RPMI8226 (cell line): ENCODE measurements around the gene SLC16A6.
"Not testable (repeated sequence)": the region's sequence is repeated elsewhere in the genome, so short reads cannot be mapped to it uniquely, and the experiment has no call there.

Experiments
- DNase-seq: peaks from one replicate; pipeline ENCODE4 v3.0.0-alpha.2; 2015

The SLC16A6 gene, protein sequence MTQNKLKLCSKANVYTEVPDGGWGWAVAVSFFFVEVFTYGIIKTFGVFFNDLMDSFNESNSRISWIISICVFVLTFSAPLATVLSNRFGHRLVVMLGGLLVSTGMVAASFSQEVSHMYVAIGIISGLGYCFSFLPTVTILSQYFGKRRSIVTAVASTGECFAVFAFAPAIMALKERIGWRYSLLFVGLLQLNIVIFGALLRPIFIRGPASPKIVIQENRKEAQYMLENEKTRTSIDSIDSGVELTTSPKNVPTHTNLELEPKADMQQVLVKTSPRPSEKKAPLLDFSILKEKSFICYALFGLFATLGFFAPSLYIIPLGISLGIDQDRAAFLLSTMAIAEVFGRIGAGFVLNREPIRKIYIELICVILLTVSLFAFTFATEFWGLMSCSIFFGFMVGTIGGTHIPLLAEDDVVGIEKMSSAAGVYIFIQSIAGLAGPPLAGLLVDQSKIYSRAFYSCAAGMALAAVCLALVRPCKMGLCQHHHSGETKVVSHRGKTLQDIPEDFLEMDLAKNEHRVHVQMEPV

GRCh38 chr17:68290955-68291835, at the start of gene SLC16A6, which contains the start of gene ARSG:
SLC16A6 (minus strand) TSS chr17:68291127; CDS start chr17:68278320, 12,807 bp downstream.
ARSG (plus strand) TSS chr17:68291495; CDS start chr17:68307494, 15,999 bp downstream.
- peak; percentile 90 for DNase-seq

DNA sequence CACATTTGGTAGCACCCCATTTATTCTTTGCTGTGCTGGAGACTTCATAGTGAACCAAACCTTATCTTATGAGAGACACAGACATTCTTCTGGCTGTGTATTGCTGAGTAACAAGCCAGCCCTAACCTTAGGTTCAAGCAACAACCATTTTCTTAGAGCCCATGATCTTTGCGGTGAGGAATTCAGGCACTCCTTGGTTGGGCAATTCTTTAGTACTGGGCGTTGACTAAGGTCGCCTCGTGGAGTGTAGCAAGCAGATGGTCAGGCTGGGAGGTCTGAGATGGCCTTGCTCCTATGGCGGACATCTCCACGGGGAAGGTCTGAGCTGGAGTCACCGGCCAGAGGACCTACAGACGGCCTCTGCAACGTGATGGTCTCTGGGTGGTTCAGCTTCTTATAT, 43.5 kb upstream of the SLC16A6 start:
- no peak for DNase-seq

DNA sequence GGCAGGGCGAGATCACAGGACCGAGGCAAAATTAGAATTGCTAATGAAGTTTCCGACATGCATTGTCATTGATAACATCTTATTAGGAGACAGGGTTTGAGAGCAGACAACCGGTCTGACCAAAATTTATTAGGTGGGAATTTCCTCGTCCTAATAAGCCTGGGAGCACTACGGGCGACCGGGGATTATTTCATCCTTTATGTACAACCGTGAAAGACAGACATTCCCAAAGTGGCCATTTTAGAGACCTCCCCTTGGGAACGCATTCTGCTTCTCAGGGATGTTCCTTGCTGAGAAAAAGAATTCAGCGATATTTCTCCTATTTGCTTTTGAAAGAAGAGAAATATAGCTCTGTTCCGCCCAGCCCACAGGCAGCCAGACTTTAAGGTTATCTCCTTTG, 41.0 kb upstream of the SLC16A6 start:
- DNase-seq: not testable (repeated sequence)

GRCh38 chr17:68329331-68329730, 38.4 kb upstream of the SLC16A6 start:
- no peak for DNase-seq

DNA sequence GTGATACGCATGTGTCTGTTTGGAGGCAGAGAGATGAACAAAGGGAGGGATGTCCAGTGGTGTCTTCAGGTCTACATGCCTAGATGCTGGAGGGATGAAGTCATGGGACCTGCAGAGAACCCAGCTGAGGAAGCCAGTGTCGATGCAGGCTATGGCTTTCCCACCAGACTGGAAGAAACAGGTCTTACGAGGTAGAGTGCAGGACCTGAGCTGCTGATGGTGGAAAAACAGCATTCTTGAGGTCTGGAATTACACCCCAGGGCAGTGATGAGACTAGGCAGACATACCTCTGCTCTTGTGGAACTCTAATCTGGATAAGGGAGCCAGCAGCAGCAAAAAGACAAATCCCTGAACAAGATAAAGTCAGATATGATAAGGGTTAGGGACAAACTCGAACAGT, 37.7 kb upstream of the SLC16A6 start:
- DNase-seq: no peak

GRCh38 chr17:68327823-68328557, 37.1 kb upstream of the SLC16A6 start:
- DNase-seq: no peak

GRCh38 chr17:68326681-68327080, 35.8 kb upstream of the SLC16A6 start:
- DNase-seq: no peak

GRCh38 chr17:68325961-68326360, 35.0 kb upstream of the SLC16A6 start:
- DNase-seq: no peak

GRCh38 chr17:68324654-68325336, 33.9 kb upstream of the SLC16A6 start:
- no peak for DNase-seq

- DNase-seq: no peak
Observed at GRCh38 chr17:68324114-68324513, 33.2 kb upstream of the SLC16A6 start.

GRCh38 chr17:68322630-68323029, 31.7 kb upstream of the SLC16A6 start:
- DNase-seq: no peak

DNA sequence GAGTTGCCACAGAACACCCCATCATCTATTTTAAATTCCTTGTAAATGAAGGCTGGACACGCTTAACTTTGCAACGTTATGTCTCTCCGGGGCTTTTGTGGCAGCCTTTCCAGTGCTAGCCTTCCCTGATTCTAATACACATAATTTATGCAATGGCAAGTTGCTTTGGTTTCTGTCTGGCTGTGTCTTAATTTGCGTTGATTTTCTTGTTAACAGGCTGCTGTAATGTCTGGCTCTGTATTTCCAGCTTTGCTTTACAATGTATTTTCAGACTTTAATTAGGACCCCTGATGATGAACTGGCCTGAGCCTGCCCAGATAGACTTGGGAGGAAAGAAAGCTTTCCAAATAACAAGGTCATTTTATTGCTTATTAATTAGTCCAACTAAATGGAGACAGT, 30.6 kb upstream of the SLC16A6 start:
- no peak for DNase-seq

DNA sequence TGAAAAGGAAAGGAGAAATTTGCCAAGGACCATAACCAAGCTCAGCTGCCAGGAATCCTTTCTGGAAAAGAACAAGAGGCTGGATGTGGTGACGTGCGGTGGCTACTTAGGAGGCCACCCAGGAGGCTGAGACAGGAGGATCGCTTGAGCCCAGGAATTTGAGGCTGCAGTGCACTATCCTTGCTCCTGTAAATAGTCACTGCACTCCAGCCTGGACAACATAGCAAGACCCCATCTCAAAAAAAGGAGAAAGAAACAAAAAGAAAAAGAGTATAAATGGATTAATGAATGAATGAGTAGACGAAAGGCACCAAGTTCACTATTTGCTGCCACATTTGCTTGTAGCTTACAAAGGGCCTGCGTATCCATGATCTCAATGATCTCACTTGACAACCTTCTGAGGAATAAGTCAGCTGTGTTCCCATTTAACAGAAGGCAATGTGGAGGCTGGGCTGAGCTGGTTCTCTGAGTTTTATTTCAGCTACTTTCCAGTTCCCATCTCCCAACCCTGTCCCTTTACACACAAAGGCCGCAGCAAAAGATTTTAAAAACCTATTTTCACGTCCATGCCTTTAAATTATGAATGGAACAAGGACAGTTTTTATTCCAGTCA, 30.1 kb upstream of the SLC16A6 start:
- no peak for DNase-seq

- DNase-seq: no peak
Observed at GRCh38 chr17:68320311-68320865, 29.5 kb upstream of the SLC16A6 start.

DNA sequence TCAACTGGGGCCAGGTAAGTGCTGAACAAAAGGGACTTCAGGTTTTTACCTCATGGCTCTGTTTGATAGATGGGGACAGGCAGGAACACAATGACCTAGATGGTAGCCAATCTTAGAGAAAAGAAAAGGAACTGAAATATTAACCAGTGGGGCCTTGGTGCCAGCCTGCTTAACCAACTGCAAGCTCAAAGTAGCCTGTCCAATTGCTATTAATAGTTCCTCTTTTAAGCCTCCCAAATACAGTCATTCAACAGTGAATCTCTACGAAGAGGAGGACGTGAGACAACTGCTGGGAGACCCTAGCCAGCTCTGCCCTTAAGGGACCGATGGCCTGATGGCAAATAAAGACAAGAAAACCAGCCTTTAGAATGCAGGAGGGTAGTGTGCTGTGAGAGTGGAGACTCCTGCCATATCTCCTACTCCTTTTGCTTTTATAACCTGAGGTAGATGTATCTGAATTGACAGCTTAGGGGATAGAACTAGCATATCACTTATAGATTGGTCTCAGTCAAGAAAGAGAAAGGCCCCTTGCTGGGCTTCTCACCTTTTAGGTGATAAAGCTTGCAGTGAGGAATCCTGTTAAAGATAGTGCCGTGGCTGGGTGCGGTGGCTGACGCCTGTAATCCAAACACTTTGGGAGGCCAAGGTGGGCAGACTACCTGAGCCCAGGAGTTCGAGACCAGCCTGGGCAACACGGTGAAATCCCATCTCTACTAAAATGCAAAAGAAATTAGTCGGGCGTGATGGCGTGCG, 28.7 kb upstream of the SLC16A6 start:
- DNase-seq: peak; percentile 15

- no peak for DNase-seq
Observed at GRCh38 chr17:68318103-68318991, 27.4 kb upstream of the SLC16A6 start.

DNA sequence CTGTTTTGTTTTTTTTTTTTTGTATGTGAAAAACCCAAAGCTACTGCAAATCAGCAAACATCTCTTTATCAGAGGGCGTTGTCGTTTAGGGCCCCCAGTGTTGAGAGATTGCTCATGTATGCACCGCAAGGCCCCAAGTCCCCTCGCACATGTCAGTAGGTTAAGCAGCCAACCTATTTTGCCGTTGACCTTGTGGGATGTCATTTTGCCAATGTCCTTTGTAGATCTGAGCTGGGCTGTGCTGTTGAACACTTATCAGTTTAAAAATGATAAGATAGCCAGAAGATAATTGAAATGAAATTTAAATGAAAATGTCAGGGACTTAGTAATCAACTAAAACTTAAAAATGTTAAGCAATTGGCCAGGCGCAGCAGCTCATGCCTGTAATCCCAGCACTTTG, 26.5 kb upstream of the SLC16A6 start:
- no peak for DNase-seq

DNA sequence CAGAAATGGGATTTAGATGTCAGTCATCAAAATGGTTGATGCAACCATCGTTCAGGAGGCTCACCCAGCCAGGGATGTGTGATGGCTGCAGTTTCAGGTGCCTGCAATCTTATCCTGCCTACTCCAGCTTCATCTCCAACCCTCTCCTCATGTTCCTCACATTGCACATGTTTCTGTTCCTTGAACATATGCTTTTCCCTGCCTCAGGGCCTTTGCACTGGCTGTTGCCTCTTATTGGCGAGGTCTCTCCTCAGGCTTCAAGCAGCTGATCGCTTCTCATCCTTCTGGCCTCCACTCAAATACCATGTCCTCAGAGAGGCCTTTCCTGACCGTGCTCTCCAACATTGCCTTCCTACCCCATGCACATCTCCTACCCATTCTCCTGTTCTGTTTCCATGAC, 25.0 kb upstream of the SLC16A6 start:
- DNase-seq: no peak

DNA sequence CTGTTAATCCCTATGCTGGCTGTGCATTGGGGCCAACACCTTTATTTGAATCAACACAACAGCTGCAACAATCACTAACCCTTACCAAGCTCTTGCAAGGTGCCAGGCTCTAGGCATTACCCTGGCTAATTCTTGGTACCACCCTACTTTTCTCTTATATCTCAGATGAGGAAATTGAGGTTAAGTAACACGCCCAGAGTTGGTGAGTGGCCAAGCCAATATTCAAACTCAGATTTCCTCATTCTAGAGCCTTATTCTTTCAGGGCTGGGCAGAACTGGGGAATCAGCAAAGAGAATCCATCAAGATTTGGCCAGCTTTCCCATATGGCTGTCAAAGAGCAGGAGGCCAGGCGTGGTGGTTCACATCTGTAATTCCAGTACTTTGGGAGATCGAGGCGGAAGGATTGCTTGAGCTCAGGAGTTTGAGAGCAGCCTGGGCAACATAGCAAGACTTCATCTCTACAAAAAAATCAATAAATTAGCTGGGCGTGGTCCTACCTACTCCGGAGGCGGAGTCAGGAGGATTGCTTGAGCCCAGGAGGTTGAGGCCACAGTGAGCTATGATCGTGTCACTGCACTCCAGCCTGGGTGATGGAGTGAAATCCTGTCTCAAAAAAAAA, 24.1 kb upstream of the SLC16A6 start:
- DNase-seq: no peak
